Coronary artery (tissue), 2 donors: ENCODE measurements around the gene SELENOO.

Source experiments
- DNase-seq: peaks from one replicate; pipeline ENCODE4 v3.0.0-alpha.2; 2017; ENCODE audit warnings: low spot score
- H3K27ac ChIP-seq, 2 donors: fragments of 200-600 bp; sonication (generic); one replicate each; pipeline ENCODE4 v1.5.1; 2016 to 2019
- H3K4me3 ChIP-seq: fragments of 200-600 bp; sonication (generic); 2 replicates; pipeline ENCODE4 v1.5.1; 2016; ENCODE audit warnings: mild to moderate bottlenecking, moderate library complexity
- TF ChIP-seq, protein P1 (sequence below): fragments of 200-600 bp; sonication (generic); IDR thresholded peaks from one replicate; pipeline ENCODE4 v1.5.1; 2019; ENCODE audit warnings: antibody characterized with exemption

The SELENOO gene

DNA sequence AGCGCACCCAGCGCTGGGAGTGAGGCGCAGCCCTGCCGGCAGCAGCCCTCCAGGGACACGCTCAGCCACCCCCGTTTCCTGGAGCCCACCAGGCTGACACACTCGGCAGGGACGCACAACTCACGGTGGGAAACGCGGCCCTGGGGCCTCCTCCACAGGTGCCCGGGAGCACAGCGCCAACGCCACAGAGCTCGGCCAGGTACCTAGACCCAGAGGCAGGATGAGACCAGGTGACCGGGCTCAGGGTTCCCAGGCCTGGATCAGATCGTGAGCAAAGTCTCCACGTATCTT is 26.0 kb downstream of the SELENOO start:
- H3K27ac ChIP-seq = no peak overlapping the region
- TF ChIP-seq, protein P1, sequence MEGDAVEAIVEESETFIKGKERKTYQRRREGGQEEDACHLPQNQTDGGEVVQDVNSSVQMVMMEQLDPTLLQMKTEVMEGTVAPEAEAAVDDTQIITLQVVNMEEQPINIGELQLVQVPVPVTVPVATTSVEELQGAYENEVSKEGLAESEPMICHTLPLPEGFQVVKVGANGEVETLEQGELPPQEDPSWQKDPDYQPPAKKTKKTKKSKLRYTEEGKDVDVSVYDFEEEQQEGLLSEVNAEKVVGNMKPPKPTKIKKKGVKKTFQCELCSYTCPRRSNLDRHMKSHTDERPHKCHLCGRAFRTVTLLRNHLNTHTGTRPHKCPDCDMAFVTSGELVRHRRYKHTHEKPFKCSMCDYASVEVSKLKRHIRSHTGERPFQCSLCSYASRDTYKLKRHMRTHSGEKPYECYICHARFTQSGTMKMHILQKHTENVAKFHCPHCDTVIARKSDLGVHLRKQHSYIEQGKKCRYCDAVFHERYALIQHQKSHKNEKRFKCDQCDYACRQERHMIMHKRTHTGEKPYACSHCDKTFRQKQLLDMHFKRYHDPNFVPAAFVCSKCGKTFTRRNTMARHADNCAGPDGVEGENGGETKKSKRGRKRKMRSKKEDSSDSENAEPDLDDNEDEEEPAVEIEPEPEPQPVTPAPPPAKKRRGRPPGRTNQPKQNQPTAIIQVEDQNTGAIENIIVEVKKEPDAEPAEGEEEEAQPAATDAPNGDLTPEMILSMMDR = no peak
- no peak overlapping the region for H3K4me3 ChIP-seq
- DNase-seq = no peak

DNA sequence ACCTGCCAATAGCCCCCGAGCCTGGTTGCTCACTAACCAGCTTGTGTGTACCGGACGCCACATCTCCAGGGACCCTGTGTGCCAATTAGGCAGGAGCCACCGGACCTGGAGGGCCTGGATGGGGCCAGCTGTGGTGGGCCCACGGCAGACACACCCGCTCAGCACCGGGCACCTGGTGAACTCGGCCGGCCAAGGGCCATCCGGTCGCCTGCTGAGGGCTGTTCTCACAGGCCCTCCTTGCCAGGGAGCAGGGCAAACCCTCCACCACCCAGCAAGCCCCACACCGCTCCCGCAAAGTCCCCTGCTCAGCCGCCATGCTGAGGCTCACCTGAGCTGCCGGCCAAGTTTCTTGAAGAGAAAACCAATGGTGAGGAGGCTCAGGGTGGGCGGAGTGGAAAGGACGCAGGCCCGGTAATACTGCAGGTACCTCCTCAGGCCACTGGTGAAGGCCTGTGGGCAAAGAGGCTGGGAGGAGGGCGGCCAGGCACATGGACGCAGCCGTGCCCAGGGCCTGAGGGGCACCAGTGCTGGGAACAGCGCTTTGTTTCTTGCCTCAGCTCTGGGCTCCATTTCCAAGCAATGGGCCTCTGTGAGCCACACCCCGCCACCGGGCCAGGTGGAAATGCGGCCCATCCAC is 26.9 kb downstream of the SELENOO start:
- no peak overlapping the region for H3K4me3 ChIP-seq
- no peak for DNase-seq
- TF ChIP-seq, protein P1 = no peak
- no peak overlapping the region for H3K27ac ChIP-seq

DNA sequence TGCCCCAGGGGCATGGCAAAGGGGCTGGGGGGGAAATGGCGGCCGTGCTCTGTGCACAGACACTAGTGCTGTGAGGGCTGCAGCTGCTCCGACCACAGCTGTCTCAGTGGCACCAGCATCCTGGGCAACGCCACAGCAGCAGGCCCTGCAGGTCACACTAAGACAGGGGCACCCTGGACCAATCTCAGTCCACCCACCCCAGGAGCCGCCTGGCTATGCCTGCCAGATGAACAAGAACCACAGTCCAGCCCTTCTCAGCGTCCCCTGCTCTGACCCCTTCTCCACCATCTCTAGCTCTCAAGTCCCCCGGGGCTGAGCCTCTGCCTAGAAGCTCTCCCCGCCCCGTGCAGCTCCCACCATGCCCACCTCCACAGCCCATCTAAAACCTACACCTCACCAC is 27.6 kb downstream of the SELENOO start:
- no peak overlapping the region for H3K27ac ChIP-seq
- no peak for DNase-seq
- TF ChIP-seq, protein P1 = no peak
- H3K4me3 ChIP-seq = no peak overlapping the region

DNA sequence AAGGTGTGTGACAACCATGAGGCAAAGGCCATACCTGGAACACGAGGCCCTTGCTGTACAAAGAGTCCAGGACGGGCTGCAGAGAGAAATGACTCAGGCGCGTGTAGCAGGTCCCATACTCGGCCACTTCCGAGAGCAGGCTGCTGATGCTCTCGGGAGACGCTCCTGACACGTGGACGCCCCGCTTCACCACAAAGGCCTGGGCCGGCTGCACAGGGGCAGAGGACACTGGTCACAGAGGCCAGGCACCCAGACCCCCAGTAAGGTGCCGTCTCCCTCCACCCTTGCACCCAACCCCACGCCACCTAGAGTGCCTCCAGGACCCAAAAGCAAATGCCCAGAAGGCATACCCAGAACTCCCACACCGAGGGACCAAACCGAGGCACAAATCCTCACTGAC is 28.6 kb downstream of the SELENOO start:
- DNase-seq = no peak
- Histone ChIP-seq H3K27ac (no peak overlapping the region), H3K4me3 (no peak overlapping the region)
- TF ChIP-seq, protein P1 = no peak

DNA sequence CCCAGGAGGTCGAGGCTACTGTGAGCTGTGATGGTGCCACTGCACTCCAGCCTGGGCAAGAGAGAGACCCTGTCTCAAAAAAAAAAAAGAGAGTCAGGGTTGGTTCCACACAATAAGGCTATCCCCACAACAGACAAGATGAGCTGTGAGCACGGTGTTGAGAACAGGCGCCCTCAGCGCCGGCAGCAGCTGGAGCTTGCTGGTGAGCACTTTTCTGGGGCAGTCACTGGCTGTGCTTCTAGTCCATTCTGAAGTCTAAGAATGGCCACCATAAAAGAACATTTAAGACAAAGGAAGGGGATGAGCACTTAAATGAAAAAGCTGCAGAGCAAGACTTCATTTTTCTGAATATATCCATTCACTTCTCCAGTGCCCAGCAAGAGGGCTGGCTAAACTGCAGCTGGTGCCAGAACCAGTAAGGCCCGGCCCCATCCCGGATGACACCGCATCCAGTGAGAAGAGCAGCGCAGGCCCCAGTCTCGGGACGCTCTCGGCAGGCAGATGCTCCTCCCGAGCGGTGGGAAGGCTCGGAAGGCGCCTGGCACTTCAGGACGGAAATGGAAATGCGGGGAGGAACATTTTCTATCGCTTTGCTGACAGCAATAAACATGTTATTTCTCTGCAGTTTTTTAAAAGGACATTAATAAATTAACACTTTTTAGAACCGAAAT is 31.8 kb downstream of the SELENOO start:
- no peak overlapping the region for H3K27ac ChIP-seq
- no peak for DNase-seq

DNA sequence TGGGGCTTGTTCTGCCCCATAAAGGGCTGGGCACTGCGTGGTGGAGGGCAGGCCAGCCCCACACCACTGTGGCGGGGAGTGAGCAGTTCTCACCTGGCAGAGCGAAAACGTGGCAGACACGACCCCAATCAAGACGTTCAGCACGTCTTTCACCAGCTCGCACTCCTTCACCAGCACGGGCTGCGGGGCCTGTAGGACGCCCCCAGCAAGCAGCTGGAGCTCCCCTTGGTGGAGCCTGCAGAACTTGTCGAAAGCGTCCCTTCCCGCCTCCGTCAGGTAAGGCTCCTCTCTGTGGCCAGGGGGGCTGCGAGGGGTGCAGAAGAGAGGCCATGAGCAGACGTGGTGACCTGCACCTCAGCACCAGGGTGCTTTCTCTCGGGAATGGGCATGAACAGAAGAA is 32.4 kb downstream of the SELENOO start:
- TF ChIP-seq, protein P1 = no peak
- H3K27ac ChIP-seq = no peak overlapping the region
- DNase-seq = no peak

More for the DNA sequence above, 31.8 kb downstream of the SELENOO start:
- TF ChIP-seq, protein P1 = no peak
- no peak overlapping the region for H3K4me3 ChIP-seq

DNA sequence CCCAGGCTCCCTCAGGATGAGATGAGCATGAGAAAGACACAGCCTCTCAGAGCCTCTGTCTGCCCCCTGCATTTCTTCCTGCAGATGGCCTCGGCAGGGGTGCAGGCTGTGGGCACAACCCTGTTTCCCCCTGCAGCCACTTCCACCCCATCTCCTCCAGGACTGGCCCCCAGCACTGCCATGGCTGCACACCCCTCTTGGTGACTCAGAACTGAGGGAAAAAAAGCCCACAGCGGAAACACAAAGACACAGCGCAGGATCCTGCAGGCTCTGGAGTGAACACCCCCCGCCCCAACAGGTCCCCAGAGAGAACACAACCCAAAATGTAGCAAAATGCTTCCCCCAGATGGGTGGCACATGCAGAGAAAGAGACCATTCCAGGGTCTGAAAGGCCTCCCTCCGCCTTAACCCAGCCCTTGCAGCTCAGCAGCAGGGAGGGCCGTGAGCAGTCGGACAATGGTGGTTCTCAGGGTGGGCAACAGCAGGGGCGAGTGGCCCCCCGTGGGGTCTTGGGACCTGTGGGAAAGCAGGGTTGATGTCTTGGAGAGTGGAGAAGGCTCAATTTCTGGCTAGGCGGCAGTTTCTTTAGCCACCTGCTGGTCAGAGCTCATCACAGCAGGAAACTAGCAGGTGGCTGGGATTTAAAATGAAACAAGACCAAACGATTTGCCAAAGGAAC is 36.1 kb downstream of the SELENOO start:
- Histone ChIP-seq H3K27ac (no peak overlapping the region), H3K4me3 (no peak overlapping the region)
- TF ChIP-seq, protein P1 = no peak
- no peak for DNase-seq

More for the DNA sequence above, 32.4 kb downstream of the SELENOO start:
- H3K4me3 ChIP-seq = no peak overlapping the region
